ENCODE results near the gene TAS2R14.

GRCh38 chr12:10974965-10975364, 35.9 kb upstream of the TAS2R14 start:
- no peak for TF ChIP-seq EZH2phosphoT487 (IDR thresholded peaks at IDR 0.05; ENCODE audit: borderline replicate concordance)
- no peak for TF ChIP-seq CTCF (conservative IDR thresholded peaks at IDR 0.05; ENCODE audit: low read length)

Measured in Loucy (cell line).